ENCODE results near the gene DNAH10. TPM values are rescaled to one million over a fixed set of nuclear protein-coding genes. Genes with fewer than 3 reads are reported as not detected.

The DNAH10 gene
- total RNA-seq, 2 experiments from 2014 or later: 0.11 to 0.19 TPM

DNA sequence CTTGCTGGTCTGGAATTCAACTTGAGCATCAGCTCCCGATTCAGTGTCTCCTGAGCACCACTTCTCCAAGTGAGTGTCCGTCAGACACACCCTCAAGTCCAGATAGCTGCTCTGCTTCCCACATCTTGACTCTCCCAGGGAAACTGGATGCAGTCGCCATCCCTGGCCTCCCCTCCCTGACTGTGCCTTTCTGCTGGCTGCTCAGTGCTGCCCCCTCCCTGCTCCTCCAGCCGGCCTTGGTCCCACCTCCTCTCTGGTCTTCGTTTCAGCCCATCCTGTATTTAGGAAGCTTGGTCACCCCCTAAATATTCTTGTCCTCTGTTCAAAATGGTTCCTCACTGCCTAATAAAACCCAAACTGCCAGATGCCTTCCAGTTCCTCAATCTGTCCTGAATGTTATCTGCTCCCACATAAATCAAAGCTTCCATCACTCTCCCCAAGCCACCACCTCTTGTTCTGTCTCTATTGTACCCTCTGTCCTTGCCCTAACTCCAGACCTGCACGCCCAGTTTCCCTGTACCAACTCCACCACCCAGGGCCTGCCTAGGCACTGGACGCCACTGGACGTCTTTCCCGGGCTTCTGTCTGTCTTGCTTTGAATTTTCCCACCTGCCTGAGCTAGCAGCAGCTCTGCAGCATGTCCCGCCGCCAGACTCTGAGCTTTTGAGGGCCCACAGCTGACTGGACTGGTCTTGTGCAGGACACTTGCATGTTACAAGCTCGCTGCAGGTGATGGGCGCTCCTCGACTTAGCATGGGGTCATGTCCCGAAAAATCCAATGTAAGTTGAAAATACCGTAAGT is 176.8 kb downstream of the DNAH10 start:
- peak; percentile 4 for DNase-seq (ENCODE audit: low spot score)
- ChIA-PET CTCF (ENCODE audit: unreplicated experiment) (interaction anchor here (0.6 kb wide), 1 partner anchor 304 kb away, joined by 3 read pairs; no protein-coding TSS in a partner anchor), POLR2A (interaction anchor here (1.0 kb wide), 1 partner anchor 12 kb away, joined by 3 read pairs; no protein-coding TSS in a partner anchor)
- Histone ChIP-seq H3K9me3 (ENCODE audit: low read length) (no peaks in the 10 kb centered on the region), H3K79me2 (ENCODE audit: insufficient read depth, low read depth, low read length) (no peaks in the 10 kb centered on the region), H3K4me1 (ENCODE audit: insufficient read depth, low read length, poor library complexity, severe bottlenecking) (no peaks in the 10 kb centered on the region), H3K4me2 (ENCODE audit: low read length) (no peak overlapping the region), H3K4me3 (ENCODE audit: low read depth, low read length, poor library complexity, severe bottlenecking) (no peak overlapping the region), H2AFZ (ENCODE audit: low read length) (no peak overlapping the region), H4K20me1 (ENCODE audit: insufficient read depth, low read length) (no peaks in the 10 kb centered on the region), H3K9me2 (ENCODE audit: insufficient read depth, low read length) (no peaks in the 10 kb centered on the region), H3K36me3 (ENCODE audit: insufficient read depth, low read length) (no peaks in the 10 kb centered on the region), H3K27ac (ENCODE audit: low read depth, low read length, poor library complexity, severe bottlenecking) (no peak overlapping the region)
- TF ChIP-seq, protein P1, sequence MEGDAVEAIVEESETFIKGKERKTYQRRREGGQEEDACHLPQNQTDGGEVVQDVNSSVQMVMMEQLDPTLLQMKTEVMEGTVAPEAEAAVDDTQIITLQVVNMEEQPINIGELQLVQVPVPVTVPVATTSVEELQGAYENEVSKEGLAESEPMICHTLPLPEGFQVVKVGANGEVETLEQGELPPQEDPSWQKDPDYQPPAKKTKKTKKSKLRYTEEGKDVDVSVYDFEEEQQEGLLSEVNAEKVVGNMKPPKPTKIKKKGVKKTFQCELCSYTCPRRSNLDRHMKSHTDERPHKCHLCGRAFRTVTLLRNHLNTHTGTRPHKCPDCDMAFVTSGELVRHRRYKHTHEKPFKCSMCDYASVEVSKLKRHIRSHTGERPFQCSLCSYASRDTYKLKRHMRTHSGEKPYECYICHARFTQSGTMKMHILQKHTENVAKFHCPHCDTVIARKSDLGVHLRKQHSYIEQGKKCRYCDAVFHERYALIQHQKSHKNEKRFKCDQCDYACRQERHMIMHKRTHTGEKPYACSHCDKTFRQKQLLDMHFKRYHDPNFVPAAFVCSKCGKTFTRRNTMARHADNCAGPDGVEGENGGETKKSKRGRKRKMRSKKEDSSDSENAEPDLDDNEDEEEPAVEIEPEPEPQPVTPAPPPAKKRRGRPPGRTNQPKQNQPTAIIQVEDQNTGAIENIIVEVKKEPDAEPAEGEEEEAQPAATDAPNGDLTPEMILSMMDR (conservative IDR thresholded peaks at IDR 0.05; ENCODE audit: low read length): peak; percentile 69
- no peak for TF ChIP-seq EZH2phosphoT487 (IDR thresholded peaks at IDR 0.05; ENCODE audit: borderline replicate concordance, low read depth, low read length)
- no TSS peak for BruUV-seq (replicated peaks)
- intact Hi-C loops (cut with micrococcal nuclease; ENCODE audit: unreplicated experiment): no loop called here

- no peak for DNase-seq (ENCODE audit: low spot score)
- Histone ChIP-seq H3K79me2 (ENCODE audit: insufficient read depth, low read depth, low read length) (no peaks in the 10 kb centered on the region), H3K9me2 (ENCODE audit: insufficient read depth, low read length) (no peaks in the 10 kb centered on the region), H4K20me1 (ENCODE audit: insufficient read depth, low read length) (no peaks in the 10 kb centered on the region), H3K9me3 (ENCODE audit: low read length) (no peaks in the 10 kb centered on the region), H2AFZ (ENCODE audit: low read length) (no peak overlapping the region), H3K4me2 (ENCODE audit: low read length) (no peak overlapping the region), H3K4me1 (ENCODE audit: insufficient read depth, low read length, poor library complexity, severe bottlenecking) (no peaks in the 10 kb centered on the region), H3K27ac (ENCODE audit: low read depth, low read length, poor library complexity, severe bottlenecking) (no peak overlapping the region), H3K36me3 (ENCODE audit: insufficient read depth, low read length) (no peaks in the 10 kb centered on the region), H3K4me3 (ENCODE audit: low read depth, low read length, poor library complexity, severe bottlenecking) (no peak overlapping the region)
- intact Hi-C loops (cut with micrococcal nuclease; ENCODE audit: unreplicated experiment): no loop called here
- TF ChIP-seq, protein P1 (conservative IDR thresholded peaks at IDR 0.05; ENCODE audit: low read length): no peak
- no peak for TF ChIP-seq EZH2phosphoT487 (IDR thresholded peaks at IDR 0.05; ENCODE audit: borderline replicate concordance, low read depth, low read length)
- ChIA-PET CTCF (ENCODE audit: unreplicated experiment) (no interaction called here), POLR2A (interaction anchor here (1.0 kb wide), 1 partner anchor 11 kb away, joined by 3 read pairs; no protein-coding TSS in a partner anchor)
- BruUV-seq (replicated peaks): no TSS peak
Observed at GRCh38 chr12:123939716-123940626, 177.9 kb downstream of the DNAH10 start.
